Transverse colon (tissue), 4 donors: ENCODE results near the gene FNTB. TPM values are rescaled to one million over a fixed set of nuclear protein-coding genes. Genes with fewer than 3 reads are reported as not detected.
A peak's percentile ranks its signal among the peaks of the same experiment; 100 is the strongest.

Experiments
- DNase-seq: peaks from one replicate; pipeline ENCODE4 v3.0.0-alpha.2; 2019
- H3K27ac ChIP-seq, 4 donors: fragments of 200-600 bp; sonication (generic); 2 replicates each; pipeline ENCODE4 v1.5.1; 2016 to 2018; ENCODE audit warnings: inconsistent platforms in 4 of 4
- H3K27me3 ChIP-seq: fragments of 200-600 bp; sonication (generic); 2 replicates; pipeline ENCODE4 v1.5.1; 2017; ENCODE audit warnings: inconsistent platforms
- H3K36me3 ChIP-seq, 4 donors: fragments of 200-600 bp; sonication (generic); 2 replicates each; pipeline ENCODE4 v1.5.1; 2017 to 2019; ENCODE audit warnings: inconsistent platforms in 4 of 4
- H3K4me1 ChIP-seq, 4 donors: fragments of 200-600 bp; sonication (generic); 2 replicates each; pipeline ENCODE4 v1.5.1; 2017 to 2020; ENCODE audit warnings: inconsistent platforms in 4 of 4
- H3K4me3 ChIP-seq, 4 donors: fragments of 200-600 bp; sonication (generic); 1 replicate in 1 of 4; 2 replicates in 3 of 4; pipeline versions ENCODE4 v1.5.1 to v1.6.1; 2017 to 2019; ENCODE audit warnings: inconsistent platforms in 4 of 4
- H3K9me3 ChIP-seq, 2 donors: fragments of 200-600 bp; sonication (generic); 2 replicates each; pipeline ENCODE4 v1.5.1; 2017 to 2019; ENCODE audit warnings: inconsistent platforms in 2 of 2
- EP300 ChIP-seq: sonication (generic); formaldehyde crosslinking; IDR thresholded peaks from one replicate; pipeline ENCODE4 v1.6.1; 2017; ENCODE audit warnings: antibody characterized with exemption, low read depth
- POLR2A ChIP-seq: fragments of 450-650 bp; IDR thresholded peaks from one replicate; pipeline ENCODE4 v1.6.1; 2016; ENCODE audit warnings: antibody characterized with exemption, mild to moderate bottlenecking, moderate library complexity
- POLR2AphosphoS5 ChIP-seq, 3 donors: sonication (generic); formaldehyde crosslinking; IDR thresholded peaks; one replicate each; pipeline ENCODE4 v1.6.1; 2016; ENCODE audit warnings: antibody characterized with exemption in 3 of 3
- WGBS, 2 donors: methylation state at CpG; one replicate each; pipeline ENCODE4 v1.1.5; 2018; ENCODE audit warnings: low coverage in 1 of 2; 5-methylcytosine and 5-hydroxymethylcytosine counted together
- in situ Hi-C, 4 donors: fragments of 200-750 bp; cut with MboI; loops; one replicate each; pipeline versions ENCODE4 v1.15.0 to v1.15.1; 2017; ENCODE audit warnings: low sequenced_read_pairs in 3 of 4, low pct_ligation_motif_present in 1 of 4, low pct_unique_long_range_greater_than_20kb in 1 of 4
- intact Hi-C: fragments of 100-400 bp; cut with DNase I; formaldehyde crosslinking; loops from one replicate; pipeline ENCODE4 v1.15.1; 2023; ENCODE audit warnings: low total_unique reads
- total RNA-seq, 4 donors: library from RNA; depleted of rRNA; stranded (reverse); fragments of >200 nt; gene quantifications; one replicate each; pipeline ENCODE4 v1.1.0, GENCODE V29; 2016
- TF ChIP-seq, protein P1 (sequence below), 5 experiments: fragments of 200-600 bp in 3 of 5; fragments of 450-650 bp in 2 of 5; sonication (generic) in 3 of 5; IDR thresholded peaks; 1 replicate in 2 of 5; 2 replicates in 3 of 5; pipeline ENCODE4 v1.5.1; 2016 to 2017; ENCODE audit warnings: antibody characterized with exemption in 5 of 5, inconsistent platforms in 3 of 5, mild to moderate bottlenecking in 2 of 5, moderate library complexity in 1 of 5

FNTB gene
- total RNA-seq, 4 donors from 2014 or later: 6.5 to 77.2 (median 12.7) TPM

DNA sequence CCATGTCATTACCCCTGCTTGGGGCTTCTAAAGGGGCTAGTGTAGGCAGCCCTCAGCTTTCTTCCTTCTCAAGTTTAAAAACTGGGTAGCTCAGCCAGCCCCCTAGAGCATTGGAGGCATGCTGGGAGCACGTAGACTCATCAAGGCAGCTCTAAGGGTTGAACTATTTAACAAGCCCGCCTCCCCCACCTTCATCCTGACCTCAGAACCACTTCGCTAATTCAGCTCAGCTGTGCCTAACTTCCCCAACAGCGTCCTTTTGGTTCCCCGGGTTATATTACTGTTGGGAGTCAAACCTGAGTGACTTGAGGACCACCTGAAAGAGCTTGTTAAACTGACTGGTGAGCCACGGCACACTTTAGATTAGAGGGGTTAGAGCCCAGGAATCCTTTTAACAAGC, 85.6 kb downstream of the FNTB start:
- in situ Hi-C loops (no loop called here), intact Hi-C loops (no loop called here)
- H3K27ac ChIP-seq: peak overlapping the region; percentile 73 to 75 (median 75)
- no peaks in the 10 kb centered on the region for H3K9me3 ChIP-seq
- peaks cover 27 to 65% (median 45%) of the 10 kb centered on the region in 4 donors for H3K4me1 ChIP-seq
- DNase-seq: no peak
- TF ChIP-seq EP300: no peak
- no peak for TF ChIP-seq POLR2AphosphoS5 (IDR thresholded peaks at IDR 0.05)
- TF ChIP-seq, protein P1, sequence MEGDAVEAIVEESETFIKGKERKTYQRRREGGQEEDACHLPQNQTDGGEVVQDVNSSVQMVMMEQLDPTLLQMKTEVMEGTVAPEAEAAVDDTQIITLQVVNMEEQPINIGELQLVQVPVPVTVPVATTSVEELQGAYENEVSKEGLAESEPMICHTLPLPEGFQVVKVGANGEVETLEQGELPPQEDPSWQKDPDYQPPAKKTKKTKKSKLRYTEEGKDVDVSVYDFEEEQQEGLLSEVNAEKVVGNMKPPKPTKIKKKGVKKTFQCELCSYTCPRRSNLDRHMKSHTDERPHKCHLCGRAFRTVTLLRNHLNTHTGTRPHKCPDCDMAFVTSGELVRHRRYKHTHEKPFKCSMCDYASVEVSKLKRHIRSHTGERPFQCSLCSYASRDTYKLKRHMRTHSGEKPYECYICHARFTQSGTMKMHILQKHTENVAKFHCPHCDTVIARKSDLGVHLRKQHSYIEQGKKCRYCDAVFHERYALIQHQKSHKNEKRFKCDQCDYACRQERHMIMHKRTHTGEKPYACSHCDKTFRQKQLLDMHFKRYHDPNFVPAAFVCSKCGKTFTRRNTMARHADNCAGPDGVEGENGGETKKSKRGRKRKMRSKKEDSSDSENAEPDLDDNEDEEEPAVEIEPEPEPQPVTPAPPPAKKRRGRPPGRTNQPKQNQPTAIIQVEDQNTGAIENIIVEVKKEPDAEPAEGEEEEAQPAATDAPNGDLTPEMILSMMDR (IDR thresholded peaks at IDR 0.05): no peak
- TF ChIP-seq POLR2A: no peak
- no peak overlapping the region for H3K4me3 ChIP-seq
- H3K27me3 ChIP-seq: no peaks in the 10 kb centered on the region
- peaks cover 0 to 14% (median 4%) of the 10 kb centered on the region in 4 donors for H3K36me3 ChIP-seq
- 87 to 100% methylated on average over 3 to 6 of the region's 6 CpGs for WGBS, 2 donors

DNA sequence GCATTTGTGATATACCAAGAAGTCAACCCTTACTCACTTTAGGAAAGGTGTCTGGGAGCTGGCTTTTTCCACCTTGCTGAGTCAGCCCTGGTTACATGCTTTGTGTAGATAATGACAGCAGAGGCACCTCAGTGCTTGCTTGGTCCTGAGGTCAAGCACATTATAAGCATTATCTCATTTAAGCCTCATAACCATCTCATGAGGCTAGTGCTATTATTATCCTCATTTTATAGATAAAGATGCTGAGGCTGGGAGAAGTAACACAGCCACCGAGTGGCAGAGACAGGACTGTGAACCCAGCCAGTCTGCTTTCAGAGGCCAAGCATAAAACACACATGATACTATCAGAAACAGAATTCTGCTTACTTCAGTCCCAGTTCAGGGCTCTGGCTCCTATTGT, 86.2 kb downstream of the FNTB start:
- DNase-seq: peak; percentile 34
- in situ Hi-C loops (no loop called here), intact Hi-C loops (no loop called here)
- TF ChIP-seq POLR2AphosphoS5 (IDR thresholded peaks at IDR 0.05): no peak
- H3K9me3 ChIP-seq: no peaks in the 10 kb centered on the region
- WGBS, 2 donors: 80% methylated on average over 1 of the region's 1 CpG; no CpG with 5 or more reads in 1 of the 2 donors
- no peaks in the 10 kb centered on the region for H3K27me3 ChIP-seq
- H3K4me1 ChIP-seq: peaks cover 27 to 65% (median 45%) of the 10 kb centered on the region in 4 donors
- H3K4me3 ChIP-seq: no peak overlapping the region
- peaks cover 0 to 19% (median 7%) of the 10 kb centered on the region in 4 donors for H3K36me3 ChIP-seq
- peak overlapping the region; percentile 75 for H3K27ac ChIP-seq

DNA sequence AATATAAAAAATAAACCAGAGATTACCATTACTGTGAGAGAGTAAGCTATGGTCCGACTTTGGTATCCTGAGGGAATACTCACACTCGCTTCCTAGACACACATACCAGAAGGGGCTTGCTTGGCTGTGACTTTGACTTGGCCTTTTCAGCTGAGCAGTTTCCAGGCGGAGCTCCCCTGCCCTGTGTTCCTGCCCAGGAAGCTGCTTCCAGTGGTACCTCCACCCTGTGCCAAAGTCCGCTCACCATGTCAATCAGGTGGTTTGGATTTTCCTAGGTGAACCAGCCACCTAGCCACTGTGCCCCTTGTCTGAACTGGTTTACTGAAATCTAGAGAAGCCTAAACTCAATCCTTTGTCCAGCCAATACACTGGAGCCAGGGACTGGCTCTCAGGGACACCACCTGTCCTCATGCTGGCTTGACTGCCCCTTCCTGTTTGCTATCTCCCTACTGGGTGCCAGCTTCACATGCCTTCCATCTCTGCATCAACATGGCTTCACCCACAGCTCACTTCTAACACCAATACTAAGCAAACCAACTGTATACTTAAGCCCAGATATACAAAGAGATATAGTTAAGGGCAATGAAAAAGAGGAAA, 87.0 kb downstream of the FNTB start:
- WGBS, 2 donors: 45 to 67% methylated on average over 2 to 4 of the region's 4 CpGs
- intact Hi-C loops: no loop called here
- Histone ChIP-seq H3K9me3 (no peaks in the 10 kb centered on the region), H3K36me3 (peaks cover 0 to 19% (median 7%) of the 10 kb centered on the region in 4 donors), H3K27me3 (no peaks in the 10 kb centered on the region), H3K4me1 (peaks cover 27 to 68% (median 46%) of the 10 kb centered on the region in 4 donors), H3K4me3 (no peak overlapping the region), H3K27ac (peak overlapping the region; percentile 75)
- TF ChIP-seq, protein P1 (IDR thresholded peaks at IDR 0.05): no peak
- TF ChIP-seq POLR2AphosphoS5 (IDR thresholded peaks at IDR 0.05) (peak in 2 of 3 donors; percentile 52 to 81), POLR2A (peak; percentile 26), EP300 (no peak)
- in situ Hi-C loops: no loop called here
- DNase-seq: peak; percentile 84

DNA sequence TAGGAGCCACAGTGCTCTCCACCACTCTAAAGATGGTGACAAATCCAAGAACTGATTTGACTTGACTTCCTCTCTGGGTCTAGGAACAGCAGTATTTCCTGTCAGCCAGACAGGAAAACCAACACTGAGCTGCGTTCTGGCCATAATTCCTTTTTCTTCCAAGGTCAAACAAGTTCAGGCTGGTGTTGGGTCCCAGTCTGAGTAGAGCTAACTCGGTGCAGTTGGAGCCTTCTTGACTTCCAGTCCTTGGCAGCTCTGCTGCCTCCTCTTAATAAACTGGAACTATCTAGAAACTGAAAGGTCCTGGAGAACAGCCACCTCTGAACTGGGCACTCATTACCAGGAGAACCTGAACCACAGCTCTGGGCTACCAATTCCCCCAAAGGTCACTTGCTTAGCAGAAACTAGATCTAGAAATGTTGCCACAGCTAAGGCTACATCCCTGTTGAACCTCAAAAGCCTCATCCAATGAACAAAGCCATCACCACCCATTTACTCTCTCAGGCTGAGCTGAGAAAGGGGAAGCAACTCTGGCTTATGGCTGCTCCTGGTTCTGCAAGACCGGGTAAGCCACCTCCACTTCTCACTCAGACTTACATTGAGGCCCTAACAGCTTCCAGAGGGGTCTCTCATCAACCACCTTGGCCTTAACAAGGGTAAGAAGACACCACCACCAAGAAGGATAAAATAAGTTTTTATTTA, 87.9 kb downstream of the FNTB start:
- Histone ChIP-seq H3K27me3 (no peaks in the 10 kb centered on the region), H3K9me3 (no peaks in the 10 kb centered on the region), H3K4me1 (peaks cover 27 to 71% (median 48%) of the 10 kb centered on the region in 4 donors), H3K4me3 (no peak overlapping the region), H3K27ac (peak overlapping the region; percentile 75), H3K36me3 (peaks cover 0 to 19% (median 7%) of the 10 kb centered on the region in 4 donors)
- in situ Hi-C loops: no loop called here
- TF ChIP-seq, protein P1 (IDR thresholded peaks at IDR 0.05): no peak
- no peak for TF ChIP-seq POLR2A
- no peak for TF ChIP-seq EP300
- no peak for TF ChIP-seq POLR2AphosphoS5 (IDR thresholded peaks at IDR 0.05)
- WGBS, 2 donors: 60% methylated on average over 3 of the region's 3 CpGs; no CpG with 5 or more reads in 1 of the 2 donors
- no peak for DNase-seq
- intact Hi-C loops: no loop called here
